SIG-M5 treated with dmso at 0.1 percent for 504 hours (cell line): ENCODE data around the gene WNT8B.

Experiments
- DNase-seq: peaks from one replicate; lab custom pipeline; 2025; ENCODE audit not compliant: unreplicated experiment; lab: John Stamatoyannopoulos, UW

The WNT8B gene

GRCh38 chr10:100483876-100484666, 21.3 kb downstream of the WNT8B start:
- no peak for DNase-seq

- DNase-seq: no peak
Observed at GRCh38 chr10:100485366-100485765, 22.6 kb downstream of the WNT8B start.

GRCh38 chr10:100485801-100486495, 23.1 kb downstream of the WNT8B start:
- no peak for DNase-seq

GRCh38 chr10:100487529-100487928, 24.7 kb downstream of the WNT8B start:
- DNase-seq: no peak

- no peak for DNase-seq
Observed at GRCh38 chr10:100489396-100489795, 26.6 kb downstream of the WNT8B start.

- no peak for DNase-seq
Observed at GRCh38 chr10:100490531-100490930, 27.7 kb downstream of the WNT8B start.

GRCh38 chr10:100496567-100496966, 33.8 kb downstream of the WNT8B start:
- DNase-seq: no peak

GRCh38 chr10:100498059-100498458, 35.2 kb downstream of the WNT8B start:
- DNase-seq: no peak

- no peak for DNase-seq
Observed at GRCh38 chr10:100501423-100501822, 38.6 kb downstream of the WNT8B start.

GRCh38 chr10:100502926-100503494, 40.2 kb downstream of the WNT8B start:
- DNase-seq: no peak

- no peak for DNase-seq
Observed at GRCh38 chr10:100504096-100504495, 41.3 kb downstream of the WNT8B start.

- no peak for DNase-seq
Observed at GRCh38 chr10:100505164-100505563, 42.4 kb downstream of the WNT8B start.

GRCh38 chr10:100506596-100507356, 44.0 kb downstream of the WNT8B start:
- DNase-seq: no peak

GRCh38 chr10:100507357-100507732, 44.5 kb downstream of the WNT8B start:
- no peak for DNase-seq

- no peak for DNase-seq
Observed at GRCh38 chr10:100508266-100508665, 45.5 kb downstream of the WNT8B start.

GRCh38 chr10:100508691-100509150, 45.9 kb downstream of the WNT8B start:
- DNase-seq: peak; percentile 44

GRCh38 chr10:100509241-100509840, 46.5 kb downstream of the WNT8B start:
- no peak for DNase-seq

GRCh38 chr10:100510533-100511308, 47.9 kb downstream of the WNT8B start:
- DNase-seq: peak; percentile 36

GRCh38 chr10:100515612-100516011, 52.8 kb downstream of the WNT8B start:
- no peak for DNase-seq

GRCh38 chr10:100516847-100517246, 54.0 kb downstream of the WNT8B start:
- DNase-seq: no peak
